Ammon's horn (tissue), 1 donor: ENCODE results near the gene DQX1.

Source experiments
- DNase-seq: peaks from one replicate; pipeline ENCODE4 v3.0.0-alpha.2; 2016; ENCODE audit warnings: low spot score

Gene DQX1

DNA sequence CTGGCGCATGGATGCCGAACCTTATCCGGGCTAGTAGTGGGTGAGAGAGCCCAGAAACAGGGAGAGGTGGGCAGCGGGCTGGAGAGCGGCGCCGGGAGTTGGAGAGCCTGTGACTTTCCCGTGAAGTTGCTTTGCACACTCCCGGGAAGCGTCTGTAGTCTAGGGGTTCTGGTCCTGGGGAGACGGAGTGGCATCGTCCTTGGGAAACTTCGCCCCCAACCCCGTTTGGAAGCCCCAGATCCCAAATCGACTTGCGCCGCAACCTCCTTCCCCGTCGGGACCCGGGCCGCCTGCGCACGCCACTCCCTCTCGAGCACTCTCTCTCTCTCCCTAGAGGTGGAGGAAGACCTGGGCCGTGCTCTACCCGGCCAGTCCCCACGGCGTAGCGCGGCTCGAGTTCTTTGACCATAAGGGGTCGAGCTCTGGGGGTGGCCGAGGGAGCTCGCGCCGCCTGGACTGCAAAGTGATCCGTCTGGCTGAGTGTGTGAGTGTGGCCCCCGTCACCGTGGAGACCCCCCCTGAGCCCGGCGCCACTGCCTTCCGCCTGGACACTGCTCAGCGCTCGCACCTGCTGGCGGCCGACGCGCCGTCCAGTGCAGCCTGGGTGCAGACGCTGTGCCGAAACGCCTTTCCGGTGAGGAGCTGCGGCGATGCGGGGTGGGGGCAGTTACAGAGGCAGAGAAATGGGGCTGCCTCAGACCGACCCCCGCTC, 28.9 kb upstream of the DQX1 start:
- no peak for DNase-seq

DNA sequence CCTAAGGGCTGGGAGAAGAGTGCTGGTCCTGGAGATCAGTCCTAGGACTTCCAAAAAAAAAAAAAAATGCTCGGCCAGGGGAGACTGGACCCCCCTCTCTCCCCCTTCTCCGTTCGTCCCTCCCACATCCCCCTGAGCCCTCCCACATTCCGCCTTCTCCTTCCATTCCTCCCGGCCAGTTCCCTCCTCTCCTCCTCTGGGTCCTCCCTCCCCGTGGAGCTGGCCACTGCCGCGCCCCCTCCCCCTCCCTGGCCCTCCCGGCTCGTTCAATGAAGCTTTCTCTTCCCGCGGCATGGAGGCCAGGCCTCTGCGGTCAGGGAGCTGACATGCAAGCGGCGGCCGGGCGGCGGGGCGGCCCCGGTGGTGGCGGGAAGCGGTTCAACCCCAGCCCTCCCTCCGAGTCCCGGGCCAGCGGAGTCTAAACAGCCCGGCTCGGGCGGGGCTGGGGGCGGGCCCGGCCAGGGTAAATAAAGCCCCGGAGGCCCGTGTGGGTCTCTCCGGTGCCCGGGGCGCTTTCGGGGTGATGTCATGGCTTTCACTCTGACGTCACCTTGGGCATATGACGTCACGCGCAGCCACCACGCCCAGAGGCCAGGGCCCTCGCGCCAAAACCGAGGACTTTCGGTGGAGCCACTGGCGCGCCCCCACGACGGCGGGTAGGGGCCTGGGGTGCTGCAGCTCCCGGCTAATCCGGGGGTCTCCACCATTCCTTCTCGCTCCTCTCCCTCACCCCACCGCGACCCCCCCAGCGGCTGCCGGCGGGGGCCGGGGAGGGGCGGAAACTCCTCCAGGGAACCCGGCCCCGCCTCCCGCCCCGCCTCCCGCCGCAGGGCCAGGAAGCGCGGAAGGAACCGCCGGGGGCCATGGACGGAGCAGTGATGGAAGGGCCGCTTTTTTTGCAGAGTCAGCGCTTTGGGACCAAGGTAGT, 28.1 kb upstream of the DQX1 start, which contains the start of the genes DOK1 and LOXL3:
Gene DOK1, plus strand, starts transcription at position 829 of the 928 bp plus-strand sequence. Its CDS starts 35 bp downstream, at position 864.
Gene LOXL3, minus strand, starts transcription at position 51 of the 928 bp plus-strand sequence. CDS start 1,308 bp downstream, outside the sequence.
- peak; percentile 82 for DNase-seq

DNA sequence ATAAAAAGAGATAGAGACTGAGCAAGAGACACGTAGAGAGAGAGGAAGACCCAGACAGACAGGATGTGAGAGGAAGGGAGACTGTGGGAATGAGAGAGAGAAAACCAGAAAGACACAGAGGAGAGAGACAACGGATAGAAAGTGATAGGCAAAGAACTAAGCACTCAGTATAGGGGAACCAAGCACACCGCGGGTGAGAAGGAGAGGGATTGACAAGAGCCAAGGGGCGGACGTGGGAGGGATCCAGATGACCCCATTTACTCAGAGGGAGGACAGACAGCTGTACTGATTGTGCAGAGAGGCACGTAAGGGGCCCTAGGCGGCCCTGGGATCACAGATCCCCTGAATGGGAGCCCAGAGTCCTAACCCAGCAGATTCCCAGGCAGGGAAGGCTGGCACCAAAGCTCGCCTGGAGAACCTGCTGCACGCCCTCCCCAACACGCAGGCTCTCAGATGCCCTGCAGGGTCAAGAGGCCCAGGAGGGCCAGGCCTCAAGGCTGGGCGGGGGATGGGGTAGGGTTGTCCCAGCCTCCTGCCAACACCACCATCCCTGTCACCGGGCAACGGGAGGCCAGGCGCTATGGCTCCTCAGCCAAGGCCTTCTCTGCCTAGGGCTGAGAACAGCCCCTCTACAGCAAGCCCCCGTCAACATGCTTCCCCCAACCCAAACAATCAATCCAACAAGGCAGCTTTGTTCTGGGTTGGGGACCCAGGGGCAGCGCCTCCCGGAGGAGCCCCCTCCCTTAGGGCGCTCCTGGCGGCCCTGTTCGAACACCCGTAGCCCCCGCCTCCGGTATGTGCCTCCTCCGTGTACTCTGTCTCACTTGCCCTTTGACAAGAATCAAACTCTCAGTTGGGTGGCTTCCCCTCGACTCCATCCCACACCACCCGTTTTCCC, 27.1 kb upstream of the DQX1 start:
- DNase-seq, result peak; percentile 48

DNA sequence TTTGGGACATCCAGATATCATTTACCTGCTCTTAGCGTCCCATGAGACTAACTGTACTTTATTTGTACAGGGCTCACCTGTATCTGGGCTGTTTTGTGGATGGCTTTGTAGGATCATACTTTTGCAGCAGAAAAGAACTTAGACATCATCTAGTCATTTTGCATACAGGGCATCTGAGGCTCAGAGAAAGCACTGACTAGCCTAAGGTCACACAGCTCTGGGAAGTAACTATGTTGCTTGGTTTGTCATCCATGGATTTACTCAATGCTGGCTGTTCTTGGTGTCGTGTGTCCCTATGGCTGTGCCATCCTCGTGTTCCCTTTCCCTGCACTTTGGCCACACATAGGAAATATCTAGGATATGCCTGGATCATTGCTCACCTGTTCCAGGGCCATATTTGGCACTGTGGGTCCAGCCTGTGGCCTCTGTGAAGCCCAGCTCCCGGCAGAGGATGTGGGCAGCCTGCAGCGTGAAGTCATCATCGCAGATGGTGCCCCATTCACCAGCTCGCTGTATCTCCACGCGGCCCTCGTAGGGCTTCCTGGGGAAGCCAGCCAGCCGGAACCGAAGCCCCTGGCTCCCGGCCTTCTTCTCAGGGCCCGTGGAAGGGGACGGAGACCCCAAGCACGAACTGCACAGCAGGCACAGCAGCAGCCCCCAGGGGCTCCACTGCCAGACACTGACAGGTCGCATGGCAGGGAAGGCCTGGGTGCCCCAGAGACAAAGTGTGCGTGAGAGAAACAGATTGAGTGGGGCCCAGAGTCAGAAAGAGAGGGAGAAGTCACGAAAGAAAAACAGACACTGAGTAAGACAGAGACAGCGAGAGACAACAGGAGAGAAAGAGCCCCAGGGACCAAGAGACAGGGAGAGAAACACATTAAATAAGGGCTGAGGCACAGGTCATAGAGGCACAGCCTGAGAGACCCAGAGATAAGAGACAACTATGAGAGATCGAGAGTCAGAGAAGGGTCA, 26.2 kb upstream of the DQX1 start:
- DNase-seq, result no peak

DNA sequence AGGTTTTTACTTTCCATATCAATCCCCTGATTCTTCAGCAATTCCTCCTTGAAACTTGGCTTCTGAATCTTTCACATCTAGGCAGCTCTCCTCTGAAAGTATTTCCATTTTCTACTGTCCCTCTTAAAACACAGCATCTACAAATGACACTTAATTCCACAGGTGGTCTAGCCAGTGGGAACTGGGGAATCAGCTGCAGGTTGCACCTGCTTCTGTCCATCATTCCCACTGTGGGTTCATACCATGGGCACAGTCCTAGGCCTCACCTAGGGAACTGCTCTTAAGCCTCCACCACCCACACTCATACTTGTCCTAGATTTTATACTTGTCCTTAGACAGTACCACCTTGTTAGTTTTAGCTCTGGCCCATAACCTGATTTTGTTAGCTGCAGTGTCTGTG, 25.5 kb upstream of the DQX1 start:
- DNase-seq, result no peak

DNA sequence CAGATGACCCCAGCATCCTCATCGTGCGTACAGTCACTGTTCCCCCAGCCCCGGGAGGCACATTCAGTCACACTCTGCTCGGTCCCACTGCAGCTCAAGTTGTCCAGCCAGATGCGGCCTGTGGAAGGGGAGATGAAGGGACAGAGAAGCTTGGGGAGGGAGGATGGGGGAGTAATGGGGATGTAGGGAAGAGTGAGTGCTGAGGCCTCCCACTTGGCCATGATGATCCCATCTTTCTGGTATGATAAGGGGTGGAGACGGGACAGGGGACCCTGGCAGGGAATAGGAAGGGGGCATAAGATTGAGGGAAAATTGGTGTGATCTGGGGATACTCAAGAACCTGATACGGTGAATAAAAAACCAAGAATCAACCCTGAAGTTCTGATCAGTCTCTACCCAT, 24.2 kb upstream of the DQX1 start:
- DNase-seq, result no peak

DNA sequence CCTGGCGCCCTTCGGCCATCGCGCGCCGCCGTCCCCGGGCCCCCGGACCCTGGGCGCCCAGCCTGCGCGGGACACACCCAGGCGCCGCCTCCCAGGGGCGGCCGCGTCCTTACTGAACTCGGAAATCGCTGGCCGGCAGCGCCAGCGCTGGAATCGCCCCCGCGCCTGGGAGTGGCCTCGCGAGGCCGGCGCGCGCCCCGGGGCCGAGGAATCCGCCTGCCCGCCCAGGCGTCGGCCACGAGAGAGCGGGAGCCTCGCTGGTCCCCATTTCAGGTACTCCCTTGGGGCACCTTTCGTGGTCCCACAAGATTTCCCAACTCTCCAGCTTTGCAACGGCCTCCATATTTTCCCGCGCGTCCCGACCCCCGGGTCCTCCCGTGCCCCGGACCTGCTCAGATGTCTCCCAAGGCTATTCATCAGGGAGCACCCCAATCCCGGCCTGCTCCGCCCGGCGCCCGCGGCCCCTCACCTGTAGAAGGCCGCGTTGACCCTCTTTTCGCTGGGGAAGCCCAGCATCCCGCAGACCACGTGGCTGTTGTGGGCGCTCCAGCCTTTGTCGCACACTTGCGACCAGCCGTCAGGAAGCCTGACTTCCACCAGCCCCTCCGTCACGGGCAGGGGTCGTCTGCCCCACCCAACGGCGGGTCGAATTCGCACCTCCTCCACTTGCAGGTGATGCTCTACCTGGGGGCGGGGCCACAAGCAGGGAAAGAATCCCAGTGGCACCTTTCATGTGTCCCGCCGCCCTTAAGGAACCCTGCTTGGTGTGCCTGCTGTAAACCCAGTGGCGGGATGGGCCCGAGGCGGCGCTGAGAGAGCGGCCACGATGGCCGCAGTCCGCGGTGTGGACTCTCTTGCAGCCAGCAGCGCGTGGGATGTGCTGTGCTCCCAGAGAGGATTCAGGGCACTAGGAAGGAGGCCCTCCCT, 23.1 kb upstream of the DQX1 start:
- DNase-seq, result no peak

DNA sequence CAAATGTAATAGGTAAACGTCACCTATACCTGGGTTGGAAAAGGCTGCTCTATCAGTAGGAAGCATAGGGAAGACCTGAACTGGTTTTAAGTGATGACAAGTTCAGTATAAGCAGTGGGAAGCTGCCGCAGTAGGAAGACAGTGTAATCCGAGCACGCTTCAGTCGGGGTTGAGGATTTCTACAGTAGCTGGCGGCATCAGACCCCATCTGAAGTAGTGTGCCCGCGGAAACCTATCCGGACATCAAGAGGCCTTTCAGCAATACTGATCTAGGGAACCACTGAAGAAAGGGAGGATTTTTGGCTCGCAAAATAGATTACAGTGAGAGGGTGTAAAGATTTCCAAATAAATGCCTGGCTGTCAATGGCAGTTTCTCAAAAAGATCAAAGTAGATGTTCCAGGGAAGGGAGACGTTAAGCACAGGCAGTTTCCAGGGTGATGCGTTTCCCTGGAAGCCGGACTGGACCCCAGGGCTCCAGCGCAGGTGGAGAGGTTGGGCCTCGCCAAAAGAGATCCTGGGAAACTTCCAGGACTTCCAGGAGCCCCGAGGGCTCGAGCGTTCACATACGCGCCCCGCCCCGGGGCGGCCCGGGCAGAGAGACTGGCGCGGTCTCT, 22.4 kb upstream of the DQX1 start:
- DNase-seq, result no peak

DNA sequence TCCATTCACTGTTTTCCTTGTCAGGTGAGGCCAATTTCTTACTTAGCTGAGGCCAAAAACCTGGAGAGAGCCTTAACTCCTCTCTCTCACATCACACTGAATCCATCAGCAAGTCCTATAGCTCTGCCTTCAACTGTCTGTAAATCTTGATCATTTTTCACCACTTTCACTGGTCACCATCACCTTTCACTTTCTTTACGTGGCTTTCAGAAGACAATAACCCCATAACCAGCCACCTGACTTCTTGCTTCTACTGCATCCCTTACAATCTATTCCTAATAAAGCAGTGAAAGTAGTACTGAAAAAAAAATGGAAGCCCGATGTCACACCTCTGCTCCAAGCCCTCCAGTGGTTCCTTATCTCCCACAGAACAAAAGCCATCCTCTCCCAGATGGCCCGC, 20.0 kb upstream of the DQX1 start:
- DNase-seq, result no peak

DNA sequence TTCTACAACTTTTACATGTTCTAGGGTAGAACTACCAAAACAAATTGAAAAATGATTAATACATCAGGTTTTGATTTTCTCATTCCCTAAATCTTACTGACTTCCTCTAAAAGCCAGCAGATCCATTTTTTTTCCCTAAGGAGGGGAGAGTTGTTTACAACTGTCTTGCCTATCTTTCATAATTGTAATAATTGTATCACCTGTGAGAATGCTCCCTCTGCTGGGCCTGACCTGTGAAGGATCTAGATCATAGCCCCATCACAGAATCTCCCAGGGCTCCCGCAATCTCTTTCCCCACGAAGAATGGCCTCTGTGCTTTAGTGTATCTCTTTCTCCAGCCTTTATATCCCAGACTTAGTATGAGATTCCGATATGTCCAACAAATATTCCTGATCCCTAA, 18.6 kb upstream of the DQX1 start:
- DNase-seq, result no peak

DNA sequence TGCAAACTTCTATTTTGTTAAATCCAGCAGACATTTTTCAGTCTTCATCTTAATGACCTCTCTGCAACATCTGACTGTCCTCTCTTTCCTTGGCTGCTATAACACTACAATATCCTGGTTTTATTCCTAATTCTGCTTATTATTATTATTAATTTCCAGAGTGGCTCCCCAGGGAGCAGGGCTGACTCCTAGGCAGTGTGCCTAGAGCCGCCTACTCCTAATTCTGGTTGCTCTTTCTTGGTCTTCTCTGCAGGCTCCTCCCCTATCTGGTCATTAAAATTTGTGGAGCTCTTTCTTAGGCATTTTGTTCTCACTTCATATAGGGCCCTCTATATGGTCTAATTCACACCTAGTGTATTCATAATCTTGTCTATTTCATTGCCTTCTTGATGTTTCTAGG, 16.9 kb upstream of the DQX1 start:
- DNase-seq, result no peak

DNA sequence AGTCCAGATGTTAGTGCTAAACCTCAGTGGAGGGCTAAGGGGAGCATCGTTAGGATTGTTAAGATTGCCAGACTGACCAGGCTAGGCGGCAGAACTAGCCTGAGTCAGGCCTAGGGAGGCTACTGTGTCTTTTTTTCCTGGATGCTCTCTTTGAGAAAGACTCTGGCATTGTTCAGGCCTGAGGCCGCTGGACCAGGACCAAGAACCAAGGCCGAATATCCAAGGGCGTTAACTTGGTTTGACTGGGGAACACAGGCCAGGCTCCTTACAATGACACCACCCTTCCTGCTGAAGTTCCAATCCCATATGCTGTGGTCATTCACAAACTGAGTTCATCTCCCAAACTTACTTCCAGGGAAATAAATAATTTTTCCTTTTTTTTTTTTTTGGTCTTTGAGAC, 14.3 kb upstream of the DQX1 start:
- DNase-seq, result no peak

DNA sequence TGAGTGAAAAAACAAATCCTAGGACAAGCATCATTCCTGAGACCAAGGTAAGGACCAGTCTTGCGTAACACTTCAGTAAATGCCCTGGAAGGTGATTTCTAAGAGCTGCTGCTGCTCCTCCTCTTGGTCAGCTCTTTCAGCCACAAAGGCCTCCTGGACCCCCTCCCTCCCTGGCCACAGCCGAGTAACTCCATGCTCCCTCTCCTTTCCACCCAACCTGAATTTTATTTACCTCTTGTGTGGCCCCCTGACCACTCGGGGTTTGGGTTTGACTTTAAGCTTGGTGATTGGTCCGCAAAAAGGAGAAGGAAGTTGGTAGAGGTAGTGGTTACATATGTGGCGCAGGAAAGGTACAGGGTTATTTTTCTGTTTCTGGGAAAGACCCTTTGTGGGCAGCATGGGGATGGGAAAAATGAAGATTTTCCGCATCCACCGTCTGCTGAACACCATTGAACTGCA, 12.9 kb upstream of the DQX1 start:
- DNase-seq, result no peak

DNA sequence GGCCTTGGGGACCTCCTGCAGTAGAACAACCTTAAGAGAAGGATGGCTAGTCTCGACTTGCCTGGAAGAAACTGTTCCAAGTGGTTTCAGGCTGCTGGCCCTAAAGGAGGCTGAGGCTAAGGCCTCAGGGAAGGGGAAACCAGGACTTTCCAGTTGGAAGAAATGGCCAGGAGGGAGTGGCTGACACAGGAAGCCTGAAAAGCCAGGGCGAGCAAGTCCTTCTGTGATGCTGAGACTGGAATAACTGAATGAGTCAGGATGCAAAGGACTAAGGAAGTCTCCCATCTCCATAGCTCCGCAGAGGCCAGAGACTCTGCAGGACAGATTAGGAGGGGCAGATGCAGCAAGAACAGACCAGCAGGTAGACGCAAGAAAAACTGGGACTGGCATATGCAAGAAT, 11.1 kb upstream of the DQX1 start:
- no peak for DNase-seq

DNA sequence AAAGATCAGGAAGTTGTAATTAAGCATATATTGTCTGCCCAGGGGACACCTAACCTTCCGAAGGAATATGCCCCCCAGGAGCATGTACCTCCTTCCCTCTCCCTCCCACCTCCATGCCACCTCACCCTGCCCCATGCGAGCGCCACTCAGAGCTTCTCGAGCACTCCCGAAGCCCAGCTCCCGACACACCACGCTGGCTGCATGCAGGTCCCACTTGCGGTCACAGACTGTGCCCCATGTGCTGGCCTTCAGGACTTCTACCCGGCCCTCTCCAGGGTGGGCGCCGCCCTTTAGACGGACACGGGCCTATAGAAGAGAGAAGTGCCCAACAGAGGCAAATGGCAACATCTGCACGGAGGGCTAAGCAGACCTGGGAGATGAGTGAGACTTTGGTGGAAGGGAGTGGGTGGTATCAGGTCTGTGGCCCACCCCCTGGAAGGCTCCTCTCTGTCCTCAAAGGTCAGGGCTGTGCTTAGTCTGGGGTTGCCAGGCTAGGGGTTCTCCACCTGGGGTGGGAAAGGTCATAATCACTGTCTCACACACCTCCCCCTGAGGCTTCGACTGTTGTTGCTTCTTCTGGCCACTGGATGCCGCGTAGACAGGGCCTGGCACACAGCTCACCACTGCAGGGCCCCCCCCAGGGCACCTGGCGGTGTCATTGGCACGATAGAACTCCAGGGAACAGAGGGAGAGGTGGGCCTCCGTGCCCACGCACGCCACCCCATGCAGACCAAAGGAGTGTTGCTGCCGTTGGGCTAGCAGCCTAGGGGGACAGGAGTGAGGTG, 10.3 kb upstream of the DQX1 start:
- no peak for DNase-seq

DNA sequence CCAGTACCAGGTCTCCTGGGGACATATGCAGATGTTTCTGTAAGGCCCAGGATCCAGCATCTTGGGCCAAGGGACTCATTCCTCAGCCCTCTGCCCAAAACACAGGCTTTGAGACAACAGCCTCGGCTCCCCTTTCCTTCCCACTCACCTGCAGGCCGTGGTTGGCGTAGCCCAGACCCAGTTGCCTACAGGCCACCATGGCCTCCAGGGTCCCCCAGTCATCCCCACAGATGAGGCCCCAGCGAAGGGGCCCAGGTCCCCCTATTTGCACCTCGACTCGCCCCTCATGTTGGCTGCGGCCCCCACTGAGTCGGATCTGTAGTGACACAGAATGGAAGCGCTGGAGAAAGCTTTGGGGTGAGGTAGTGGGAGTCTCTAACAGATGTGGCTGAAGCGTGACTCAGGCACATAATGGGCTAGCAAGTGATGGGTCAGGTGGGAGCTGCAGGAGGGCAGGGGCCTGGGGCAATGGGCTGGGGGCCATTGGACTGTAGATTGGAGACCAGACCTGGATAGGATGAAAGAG, 9.5 kb upstream of the DQX1 start:
- no peak for DNase-seq

DNA sequence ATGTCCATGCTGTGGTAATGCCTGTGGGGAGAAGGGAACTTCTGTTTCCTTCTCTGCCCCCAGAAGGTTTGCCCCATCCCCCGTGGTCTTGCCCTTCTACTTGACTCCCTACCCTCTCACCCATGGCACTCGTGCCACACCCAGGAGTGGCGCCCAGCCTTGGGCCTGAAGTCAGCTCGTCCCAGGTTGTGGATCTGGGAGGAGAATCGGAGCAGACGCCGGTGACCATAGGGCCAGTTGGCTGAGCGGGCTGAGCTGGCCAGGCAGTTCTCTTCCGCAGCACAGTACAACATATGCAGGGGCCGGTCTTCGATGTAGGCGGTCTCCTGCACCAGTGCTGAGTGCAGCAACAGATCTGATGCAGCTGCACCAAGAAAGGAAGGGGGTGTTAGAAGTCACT, 8.4 kb upstream of the DQX1 start:
- no peak for DNase-seq

DNA sequence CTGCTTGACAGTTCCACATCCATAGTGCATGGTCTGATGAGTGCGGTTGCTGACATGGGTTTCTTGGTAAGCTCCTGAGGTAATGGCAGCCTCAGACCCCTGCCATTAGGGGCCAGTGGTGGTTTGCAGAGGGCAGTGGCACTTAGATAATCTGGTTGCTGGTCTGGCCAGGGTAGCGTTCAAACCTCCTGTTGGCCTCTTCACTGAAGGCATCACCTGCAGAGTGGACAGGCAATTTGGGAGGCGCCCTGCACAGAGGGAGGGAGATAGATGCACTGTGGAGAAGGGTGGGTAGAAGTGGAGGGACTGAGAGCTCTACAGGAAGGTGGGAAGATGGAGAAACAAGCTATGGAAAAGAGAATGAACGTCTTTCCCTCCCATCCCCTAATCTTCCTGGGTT, 7.4 kb upstream of the DQX1 start:
- DNase-seq, result no peak
